BLaER1 treated with 17β-estradiol and CSF1 and Interleukin-3, amounts not matched to agents 10 nM and 100 nM (cell line): ENCODE data around the gene C5orf15.

Experiments
- H3K27ac ChIP-seq, 11 experiments: shearing (Covaris generic); formaldehyde crosslinking; 2 replicates each; pipeline ENCODE4 v1.8.1; 2022
- H3K27me3 ChIP-seq, 11 experiments: shearing (Covaris generic); formaldehyde crosslinking; 2 replicates each; pipeline ENCODE4 v1.8.1; 2022
- H3K36me3 ChIP-seq, 11 experiments: shearing (Covaris generic); formaldehyde crosslinking; 2 replicates each; pipeline ENCODE4 v1.8.1; 2022
- H3K4me1 ChIP-seq, 10 experiments: shearing (Covaris generic); formaldehyde crosslinking; 2 replicates each; pipeline ENCODE4 v1.8.1; 2022
- H3K4me2 ChIP-seq, 11 experiments: shearing (Covaris generic); formaldehyde crosslinking; 2 replicates each; pipeline ENCODE4 v1.8.1; 2022
- H3K4me3 ChIP-seq, 10 experiments: shearing (Covaris generic); formaldehyde crosslinking; 2 replicates each; pipeline ENCODE4 v1.8.1; 2022
- H3K9ac ChIP-seq, 11 experiments: shearing (Covaris generic); formaldehyde crosslinking; 2 replicates each; pipeline ENCODE4 v1.8.1; 2022
- H3K9me3 ChIP-seq, 11 experiments: shearing (Covaris generic); formaldehyde crosslinking; replicated peaks in 1 of 11; 2 replicates each; pipeline ENCODE4 v1.8.1; 2022
- H4K20me1 ChIP-seq, 11 experiments: shearing (Covaris generic); formaldehyde crosslinking; 2 replicates each; pipeline ENCODE4 v1.8.1; 2022
- Cebpa-rat ChIP-seq, 11 experiments: shearing (Covaris generic); IDR thresholded peaks; 2 replicates each; pipeline ENCODE4 v1.8.1; 2022

Gene C5orf15

GRCh38 chr5:133995883-133996563 is 27.6 kb upstream of the C5orf15 start:
- Histone ChIP-seq H3K9me3 (no peaks in the 10 kb centered on the region), H3K4me1 (peaks cover 94 to 100% (median 100%) of the 10 kb centered on the region in 10 experiments), H3K27ac (peak overlapping the region in 9 of 11 experiments; percentile 20 to 76 (median 59); a peak in 17 of 22 replicates), H4K20me1 (peaks cover 96 to 100% (median 100%) of the 10 kb centered on the region in 11 experiments), H3K36me3 (peaks cover 12 to 38% (median 29%) of the 10 kb centered on the region in 11 experiments), H3K4me2 (peak overlapping the region; percentile 77 to 100 (median 97)), H3K27me3 (no peaks in the 10 kb centered on the region), H3K4me3 (peak overlapping the region; percentile 8 to 64 (median 48); a peak in 17 of 20 replicates), H3K9ac (peak overlapping the region; percentile 52 to 80 (median 69); a peak in 21 of 22 replicates)
- TF ChIP-seq Cebpa-rat (IDR thresholded peaks at IDR 0.05), result no peak

DNA sequence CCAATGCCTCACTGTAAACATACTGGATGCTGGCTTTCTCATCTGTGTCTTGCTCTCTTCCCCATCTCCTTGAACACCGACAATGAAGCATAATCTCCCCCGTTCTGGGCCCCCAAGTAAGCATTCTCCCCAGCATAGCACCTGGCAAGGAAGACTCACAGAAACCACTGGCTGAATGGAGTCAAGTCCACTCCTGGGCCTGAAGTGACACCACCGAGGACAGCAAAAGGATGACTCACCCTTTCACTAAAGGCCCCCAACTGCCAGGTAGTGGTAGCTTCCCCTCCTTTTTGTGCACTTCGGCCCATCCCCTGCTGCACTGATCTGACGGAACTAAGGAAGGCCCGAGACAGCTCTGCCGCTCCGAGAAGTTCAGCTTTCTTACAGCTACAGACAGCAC is 26.9 kb upstream of the C5orf15 start:
- Histone ChIP-seq H3K4me1 (peaks cover 94 to 100% (median 100%) of the 10 kb centered on the region in 10 experiments), H3K9me3 (no peaks in the 10 kb centered on the region), H4K20me1 (peaks cover 90 to 100% (median 100%) of the 10 kb centered on the region in 11 experiments), H3K36me3 (peaks cover 12 to 38% (median 29%) of the 10 kb centered on the region in 11 experiments; a peak in 21 of 22 replicates), H3K27me3 (no peaks in the 10 kb centered on the region), H3K9ac (peak overlapping the region; percentile 52 to 80 (median 69); a peak in 21 of 22 replicates), H3K4me2 (peak overlapping the region; percentile 77 to 100 (median 97)), H3K27ac (peak overlapping the region in 9 of 11 experiments; percentile 20 to 76 (median 59); a peak in 17 of 22 replicates), H3K4me3 (peak overlapping the region; percentile 8 to 64 (median 48); a peak in 18 of 20 replicates)
- no peak for TF ChIP-seq Cebpa-rat (IDR thresholded peaks at IDR 0.05)

GRCh38 chr5:133994990-133995333 is 26.5 kb upstream of the C5orf15 start:
- Histone ChIP-seq H3K27ac (peak overlapping the region in 9 of 11 experiments; percentile 20 to 76 (median 59); a peak in 17 of 22 replicates), H3K36me3 (peaks cover 12 to 39% (median 29%) of the 10 kb centered on the region in 11 experiments), H3K4me1 (peaks cover 94 to 100% (median 100%) of the 10 kb centered on the region in 10 experiments), H3K27me3 (no peaks in the 10 kb centered on the region), H4K20me1 (peaks cover 86 to 100% (median 100%) of the 10 kb centered on the region in 11 experiments), H3K9me3 (no peaks in the 10 kb centered on the region), H3K4me2 (peak overlapping the region; percentile 77 to 100 (median 97)), H3K9ac (peak overlapping the region; percentile 18 to 80 (median 69); a peak in 20 of 22 replicates), H3K4me3 (peak overlapping the region; percentile 4 to 64 (median 48); a peak in 17 of 20 replicates)
- no peak for TF ChIP-seq Cebpa-rat (IDR thresholded peaks at IDR 0.05)

GRCh38 chr5:133994297-133994989 is 26.0 kb upstream of the C5orf15 start:
- Histone ChIP-seq H3K27me3 (no peaks in the 10 kb centered on the region), H3K4me3 (peak overlapping the region in 9 of 10 experiments; percentile 4 to 64 (median 50); a peak in 16 of 20 replicates), H3K9me3 (no peaks in the 10 kb centered on the region), H3K36me3 (peaks cover 17 to 41% (median 34%) of the 10 kb centered on the region in 11 experiments), H4K20me1 (peaks cover 81 to 100% (median 100%) of the 10 kb centered on the region in 11 experiments), H3K27ac (peak overlapping the region in 9 of 11 experiments; percentile 20 to 76 (median 59); a peak in 17 of 22 replicates), H3K9ac (peak overlapping the region; percentile 18 to 80 (median 69); a peak in 20 of 22 replicates), H3K4me1 (peaks cover 94 to 100% (median 99%) of the 10 kb centered on the region in 10 experiments), H3K4me2 (peak overlapping the region; percentile 77 to 100 (median 97))
- no peak for TF ChIP-seq Cebpa-rat (IDR thresholded peaks at IDR 0.05)

DNA sequence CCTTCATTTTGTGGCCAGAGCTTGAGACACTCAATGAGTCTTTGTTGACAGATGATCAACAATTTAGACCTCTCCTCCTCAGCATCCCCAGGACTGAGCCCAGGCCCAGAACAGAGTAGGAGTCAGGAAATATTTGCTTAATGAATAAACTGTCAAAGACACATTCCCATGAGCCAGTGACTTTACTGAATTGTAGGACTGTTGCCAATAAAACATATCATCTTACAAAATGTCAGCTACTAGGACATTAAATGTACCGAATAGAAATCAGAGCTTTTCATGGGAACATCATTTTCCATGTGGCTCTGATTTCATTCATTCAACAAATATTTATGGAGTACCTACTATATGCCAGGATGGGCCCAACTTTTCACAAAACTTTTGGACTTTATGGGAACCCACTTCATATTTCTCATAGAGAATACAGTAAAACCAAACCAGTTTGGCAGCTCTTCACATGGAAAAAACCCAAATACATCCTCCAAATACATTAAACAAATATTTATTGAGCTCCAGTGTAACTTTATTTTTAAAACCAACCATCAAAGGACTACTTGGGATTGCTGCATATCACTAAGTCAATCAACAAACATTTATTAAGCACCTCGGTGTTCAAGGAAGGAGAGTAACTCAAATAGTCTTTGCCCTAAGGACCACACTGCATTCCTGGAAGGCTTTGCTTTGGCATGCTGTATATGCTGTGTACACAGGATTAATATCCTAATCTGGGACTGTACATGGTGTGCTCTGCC is 24.9 kb upstream of the C5orf15 start:
- peak overlapping the region; percentile 77 to 100 (median 97) for H3K4me2 ChIP-seq
- peak overlapping the region in 6 of 11 experiments; percentile 1 to 76 (median 15); a peak in 7 of 22 replicates for H3K27ac ChIP-seq
- H3K27me3 ChIP-seq, result no peaks in the 10 kb centered on the region
- peak overlapping the region in 4 of 11 experiments; percentile 32 to 80 (median 76); a peak in 5 of 22 replicates for H3K9ac ChIP-seq
- H3K9me3 ChIP-seq, result no peaks in the 10 kb centered on the region
- peaks cover 86 to 100% (median 99%) of the 10 kb centered on the region in 10 experiments for H3K4me1 ChIP-seq
- peaks cover 27 to 44% (median 40%) of the 10 kb centered on the region in 11 experiments for H3K36me3 ChIP-seq
- H3K4me3 ChIP-seq, result peak overlapping the region in 3 of 10 experiments; percentile 53 to 64 (median 63); a peak in 5 of 20 replicates
- no peak for TF ChIP-seq Cebpa-rat (IDR thresholded peaks at IDR 0.05)
- H4K20me1 ChIP-seq, result peaks cover 70 to 100% (median 100%) of the 10 kb centered on the region in 11 experiments

DNA sequence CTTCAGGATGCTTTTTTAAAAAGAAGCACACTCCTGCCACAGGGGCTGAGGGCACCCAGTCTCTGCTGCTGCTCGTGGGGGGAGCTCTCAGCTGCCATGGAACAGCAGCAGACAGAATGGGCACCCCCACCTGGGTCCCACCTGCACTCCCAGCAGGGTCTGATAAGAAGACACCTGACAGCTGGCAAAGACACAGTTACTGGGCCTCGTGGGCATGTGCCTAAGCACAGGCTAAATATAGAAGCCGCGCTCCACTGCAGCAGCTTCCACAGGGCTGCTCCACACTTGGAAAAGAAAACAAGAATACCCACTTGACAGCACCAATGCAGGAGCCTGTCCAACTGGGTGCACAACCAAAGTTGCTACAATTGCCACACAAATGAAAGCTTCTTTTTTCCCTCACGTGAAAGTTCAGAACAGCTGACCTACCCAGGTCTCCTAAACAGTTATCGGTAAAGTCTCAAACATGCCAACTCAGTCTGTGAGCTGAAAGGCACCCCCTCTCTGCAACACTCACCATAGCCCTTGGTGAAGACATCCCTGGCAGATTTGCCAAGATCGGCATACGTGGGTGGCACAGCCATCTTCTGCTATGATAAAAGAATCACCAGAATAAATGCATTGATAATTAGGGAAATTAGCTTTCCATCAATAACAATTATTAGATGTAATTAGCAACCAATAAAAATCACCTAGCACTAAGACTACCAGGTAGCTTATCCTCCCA is 24.2 kb upstream of the C5orf15 start:
- peaks cover 79 to 100% (median 99%) of the 10 kb centered on the region in 10 experiments for H3K4me1 ChIP-seq
- no peak for TF ChIP-seq Cebpa-rat (IDR thresholded peaks at IDR 0.05)
- H4K20me1 ChIP-seq, result peaks cover 62 to 100% (median 100%) of the 10 kb centered on the region in 11 experiments
- no peaks in the 10 kb centered on the region for H3K9me3 ChIP-seq
- H3K36me3 ChIP-seq, result peaks cover 34 to 49% (median 47%) of the 10 kb centered on the region in 11 experiments
- H3K4me3 ChIP-seq, result peak overlapping the region in 3 of 10 experiments; percentile 10 to 64 (median 63); a peak in 4 of 20 replicates
- H3K4me2 ChIP-seq, result peak overlapping the region; percentile 56 to 100 (median 97)
- H3K27ac ChIP-seq, result peak overlapping the region in 8 of 11 experiments; percentile 7 to 76 (median 56); a peak in 14 of 22 replicates
- H3K9ac ChIP-seq, result peak overlapping the region in 7 of 11 experiments; percentile 2 to 77 (median 34); a peak in 7 of 22 replicates
- no peaks in the 10 kb centered on the region for H3K27me3 ChIP-seq

DNA sequence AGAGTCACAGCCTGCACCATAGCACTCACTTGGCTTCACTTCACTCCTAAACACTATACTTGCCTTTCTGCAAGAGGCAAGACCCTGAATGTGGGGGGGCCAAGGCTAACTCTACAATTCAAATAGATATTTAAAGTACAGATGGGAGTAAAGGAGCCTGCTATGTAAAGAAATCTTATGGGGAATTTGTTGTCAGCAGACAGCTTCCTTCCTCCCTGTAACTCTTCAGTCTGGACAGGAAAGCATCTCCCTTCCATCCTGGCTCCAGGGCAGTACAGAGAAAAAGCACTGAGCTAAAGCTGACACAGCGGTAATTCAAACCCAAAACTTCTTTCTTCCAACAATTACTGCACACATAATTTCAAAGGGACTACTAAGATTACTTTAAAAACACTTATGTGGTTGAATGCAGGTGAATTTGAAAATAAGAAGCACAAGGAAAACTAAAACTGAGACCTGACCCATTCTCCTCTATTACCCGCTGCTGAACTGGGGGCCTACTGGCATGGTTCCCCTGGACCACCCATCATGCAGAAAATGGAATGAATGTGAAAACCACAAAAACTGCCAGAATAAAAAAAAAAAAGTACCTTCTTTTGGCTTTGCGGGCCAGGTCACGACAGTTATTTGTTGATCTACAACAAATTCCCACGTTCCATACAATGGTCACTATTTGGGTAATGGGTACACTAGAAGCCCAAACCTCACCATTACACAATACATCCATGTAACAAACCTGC is 22.9 kb upstream of the C5orf15 start:
- H3K4me2 ChIP-seq, result peak overlapping the region; percentile 56 to 100 (median 97)
- peaks cover 50 to 100% (median 100%) of the 10 kb centered on the region in 11 experiments for H4K20me1 ChIP-seq
- peaks cover 71 to 100% (median 99%) of the 10 kb centered on the region in 10 experiments for H3K4me1 ChIP-seq
- H3K9ac ChIP-seq, result peak overlapping the region in 9 of 11 experiments; percentile 1 to 70 (median 30); a peak in 14 of 22 replicates
- no peaks in the 10 kb centered on the region for H3K27me3 ChIP-seq
- H3K27ac ChIP-seq, result peak overlapping the region in 8 of 11 experiments; percentile 35 to 76 (median 57); a peak in 15 of 22 replicates
- peak overlapping the region in 3 of 10 experiments; percentile 9 to 63 (median 49); a peak in 5 of 20 replicates for H3K4me3 ChIP-seq
- no peak for TF ChIP-seq Cebpa-rat (IDR thresholded peaks at IDR 0.05)
- peaks cover 47 to 61% (median 59%) of the 10 kb centered on the region in 11 experiments for H3K36me3 ChIP-seq
- no peaks in the 10 kb centered on the region for H3K9me3 ChIP-seq
